Liver (tissue), 9 donors: ENCODE results near the gene CUL3. TPM values are rescaled to one million over a fixed set of nuclear protein-coding genes. Genes with fewer than 3 reads are reported as not detected.
A peak's percentile ranks its signal among the peaks of the same experiment; 100 is the strongest.

Experiments used
- DNase-seq: peaks from one replicate; pipeline ENCODE4 v3.0.0-alpha.2; 2017; ENCODE audit warnings: low spot score
- H3K27ac ChIP-seq, 2 donors: one replicate each; pipeline ENCODE4 v1.7.0; 2013; ENCODE audit warnings: inconsistent platforms in 2 of 2, low read length in 2 of 2, control low read depth in 1 of 2, low read depth in 1 of 2, mild to moderate bottlenecking in 1 of 2
- H3K27me3 ChIP-seq, 4 donors: one replicate each; pipeline versions ENCODE4 v1.6.1 to v1.7.0; 2013; ENCODE audit warnings: low read length in 3 of 4, inconsistent platforms in 1 of 4, mild to moderate bottlenecking in 1 of 4, moderate library complexity in 1 of 4; ENCODE audit not compliant: control insufficient read depth in 4 of 4, insufficient read depth in 4 of 4
- H3K36me3 ChIP-seq, 4 donors: one replicate each; pipeline versions ENCODE4 v1.6.1 to v1.7.0; 2013; ENCODE audit warnings: low read length in 3 of 4, mild to moderate bottlenecking in 3 of 4, low read depth in 1 of 4, moderate library complexity in 1 of 4; ENCODE audit not compliant: control insufficient read depth in 4 of 4, insufficient read depth in 3 of 4
- H3K4me1 ChIP-seq, 4 donors: one replicate each; pipeline versions ENCODE4 v1.6.1 to v1.7.0; 2013; ENCODE audit warnings: low read length in 3 of 4, mild to moderate bottlenecking in 3 of 4, moderate library complexity in 1 of 4; ENCODE audit not compliant: control insufficient read depth in 4 of 4, insufficient read depth in 4 of 4
- H3K4me3 ChIP-seq, 3 donors: one replicate each; pipeline versions ENCODE4 v1.6.1 to v1.7.0; 2013; ENCODE audit warnings: low read length in 3 of 3, control low read depth in 1 of 3, low read depth in 1 of 3, mild to moderate bottlenecking in 1 of 3
- H3K9ac ChIP-seq, 2 donors: one replicate each; pipeline ENCODE4 v1.7.0; 2013; ENCODE audit warnings: low read length in 2 of 2, mild to moderate bottlenecking in 2 of 2, moderate library complexity in 2 of 2, control low read depth in 1 of 2, low read depth in 1 of 2
- H3K9me3 ChIP-seq, 4 donors: one replicate each; pipeline versions ENCODE4 v1.6.1 to v1.7.0; 2013; ENCODE audit warnings: low read length in 3 of 4; ENCODE audit not compliant: control insufficient read depth in 4 of 4
- EGR1 ChIP-seq, 2 donors: IDR thresholded peaks; 2 replicates each; pipeline ENCODE4 v1.6.1; 2016 to 2018; ENCODE audit warnings: antibody characterized with exemption in 2 of 2, low read depth in 2 of 2
- FOXA1 ChIP-seq: IDR thresholded peaks from 2 replicates; pipeline ENCODE4 v1.6.1; 2016; ENCODE audit warnings: antibody characterized with exemption
- FOXA2 ChIP-seq: IDR thresholded peaks from 2 replicates; pipeline ENCODE4 v1.6.1; 2016; ENCODE audit warnings: antibody characterized with exemption
- GABPA ChIP-seq, 2 donors: IDR thresholded peaks in 1 of 2; conservative IDR thresholded peaks in 1 of 2; 2 replicates each; pipeline ENCODE4 v1.6.1; 2016; ENCODE audit warnings: antibody characterized with exemption in 2 of 2, mild to moderate bottlenecking in 1 of 2, moderate library complexity in 1 of 2
- HNF4A ChIP-seq, 2 donors: conservative IDR thresholded peaks; 2 replicates each; pipeline ENCODE4 v1.6.1; 2016; ENCODE audit warnings: antibody characterized with exemption in 2 of 2, mild to moderate bottlenecking in 2 of 2
- HNF4G ChIP-seq: IDR thresholded peaks from 2 replicates; pipeline ENCODE4 v1.6.1; 2016; ENCODE audit warnings: antibody characterized with exemption
- JUND ChIP-seq, 2 donors: IDR thresholded peaks; 2 replicates each; pipeline ENCODE4 v1.6.1; 2016; ENCODE audit warnings: antibody characterized with exemption in 2 of 2
- NR2F2 ChIP-seq: IDR thresholded peaks from 2 replicates; pipeline ENCODE4 v1.6.1; 2016; ENCODE audit warnings: antibody characterized with exemption
- RAD21 ChIP-seq, 2 donors: IDR thresholded peaks; 2 replicates each; pipeline ENCODE4 v1.6.1; 2016; ENCODE audit warnings: antibody characterized with exemption in 2 of 2, mild to moderate bottlenecking in 2 of 2
- RXRA ChIP-seq, 2 donors: IDR thresholded peaks; 2 replicates each; pipeline ENCODE4 v1.6.1; 2017 to 2018; ENCODE audit warnings: antibody characterized with exemption in 2 of 2, mild to moderate bottlenecking in 1 of 2
- SP1 ChIP-seq: IDR thresholded peaks from 2 replicates; pipeline ENCODE4 v1.6.1; 2018; ENCODE audit warnings: antibody characterized with exemption, mild to moderate bottlenecking
- TAF1 ChIP-seq: conservative IDR thresholded peaks from 2 replicates; pipeline ENCODE4 v1.6.1; 2016; ENCODE audit warnings: antibody characterized with exemption, mild to moderate bottlenecking
- YY1 ChIP-seq: IDR thresholded peaks from 2 replicates; pipeline ENCODE4 v1.6.1; 2016; ENCODE audit warnings: antibody characterized with exemption, mild to moderate bottlenecking
- WGBS: extraction: QIAGEN DNeasy Blood & Tissue Kit; methylation state at CpG from one replicate; pipeline ENCODE4 v1.1.7; 2013; 5-methylcytosine and 5-hydroxymethylcytosine counted together
- polyA plus RNA-seq, 2 donors: library from polyadenylated mRNA; stranded (reverse) in 1 of 2; unstranded in 1 of 2; fragments of 200-250 nt in 1 of 2; fragments of >200 nt in 1 of 2; fragmentation: Nextera tagmentation in 1 of 2; extraction: Ambion mirVana in 1 of 2; gene quantifications; one replicate each; pipeline versions ENCODE4 v1.2.1 to v1.2.3, GENCODE V29; 2013 to 2015
- total RNA-seq, 2 donors: library from RNA; depleted of rRNA; stranded (reverse); fragments of >200 nt; gene quantifications; one replicate each; pipeline ENCODE4 v1.2.3, GENCODE V29; 2014
- TF ChIP-seq, protein P1 (sequence below): IDR thresholded peaks from 2 replicates; pipeline ENCODE4 v1.6.1; 2016; ENCODE audit warnings: antibody characterized with exemption
- TF ChIP-seq, protein P2 (sequence below): fragments of 150-350 bp; IDR thresholded peaks from 2 replicates; pipeline ENCODE4 v1.5.1; 2017; ENCODE audit warnings: improper control_type of control experiment, low read depth, low read length; ENCODE audit not compliant: missing input control
- TF ChIP-seq, protein P3 (sequence below): IDR thresholded peaks from 2 replicates; pipeline ENCODE4 v1.6.1; 2016; ENCODE audit warnings: antibody characterized with exemption
- TF ChIP-seq, protein P4 (sequence below): IDR thresholded peaks from 2 replicates; pipeline ENCODE4 v1.6.1; 2016; ENCODE audit warnings: antibody characterized with exemption, mild to moderate bottlenecking
- donor health status: healthy.
- donor health status: healthy.
- donor health status: healthy.
- donor health status: healthy.
- donor health status: healthy.

CUL3 gene
- total and polyA plus RNA-seq, 4 donors, result 24.7 to 48.9 (median 33.1) TPM

DNA sequence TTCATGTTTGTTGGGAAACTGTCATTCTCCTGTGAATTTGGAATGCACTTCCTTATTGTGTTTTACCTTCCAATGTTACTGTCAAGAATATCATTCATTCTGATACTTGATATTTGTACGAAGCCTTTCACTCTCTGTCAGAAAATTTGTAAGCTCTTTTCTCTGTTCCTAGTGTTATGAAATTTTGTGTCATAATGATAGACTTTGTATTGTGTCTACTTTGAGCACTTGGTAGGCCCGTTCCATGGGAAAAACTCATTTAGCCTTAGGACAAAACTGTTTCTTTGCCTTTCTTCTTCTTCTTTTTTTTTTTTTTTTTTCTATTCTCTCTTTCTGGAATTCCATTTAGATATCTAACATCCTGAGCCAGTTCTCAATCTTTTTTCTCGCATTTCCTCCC lies 131.3 kb downstream of the CUL3 start:
- Histone ChIP-seq H3K36me3 (no peaks in the 10 kb centered on the region), H3K27me3 (no peaks in the 10 kb centered on the region), H3K9ac (no peak overlapping the region), H3K27ac (no peak overlapping the region), H3K4me1 (peaks cover 0 to 16% (median 8%) of the 10 kb centered on the region in 4 donors), H3K9me3 (no peaks in the 10 kb centered on the region), H3K4me3 (no peak overlapping the region)
- no peak for DNase-seq
- 71% methylated on average over 3 of the region's 3 CpGs for WGBS
- TF ChIP-seq GABPA (IDR thresholded peaks at IDR 0.05 in 1 of 2, conservative IDR thresholded peaks at IDR 0.05 in 1 of 2), result no peak
- no peak for TF ChIP-seq FOXA2
- TF ChIP-seq YY1, result no peak
- TF ChIP-seq HNF4A (conservative IDR thresholded peaks at IDR 0.05), result peak; percentile 65 to 81
- peak in 1 of 2 donors; percentile 11 for TF ChIP-seq RXRA (IDR thresholded peaks at IDR 0.05)
- TF ChIP-seq, protein P1, sequence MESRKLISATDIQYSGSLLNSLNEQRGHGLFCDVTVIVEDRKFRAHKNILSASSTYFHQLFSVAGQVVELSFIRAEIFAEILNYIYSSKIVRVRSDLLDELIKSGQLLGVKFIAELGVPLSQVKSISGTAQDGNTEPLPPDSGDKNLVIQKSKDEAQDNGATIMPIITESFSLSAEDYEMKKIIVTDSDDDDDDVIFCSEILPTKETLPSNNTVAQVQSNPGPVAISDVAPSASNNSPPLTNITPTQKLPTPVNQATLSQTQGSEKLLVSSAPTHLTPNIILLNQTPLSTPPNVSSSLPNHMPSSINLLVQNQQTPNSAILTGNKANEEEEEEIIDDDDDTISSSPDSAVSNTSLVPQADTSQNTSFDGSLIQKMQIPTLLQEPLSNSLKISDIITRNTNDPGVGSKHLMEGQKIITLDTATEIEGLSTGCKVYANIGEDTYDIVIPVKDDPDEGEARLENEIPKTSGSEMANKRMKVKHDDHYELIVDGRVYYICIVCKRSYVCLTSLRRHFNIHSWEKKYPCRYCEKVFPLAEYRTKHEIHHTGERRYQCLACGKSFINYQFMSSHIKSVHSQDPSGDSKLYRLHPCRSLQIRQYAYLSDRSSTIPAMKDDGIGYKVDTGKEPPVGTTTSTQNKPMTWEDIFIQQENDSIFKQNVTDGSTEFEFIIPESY, result no peak
- no peak for TF ChIP-seq RAD21 (IDR thresholded peaks at IDR 0.05)
- peak; percentile 58 for TF ChIP-seq HNF4G
- TF ChIP-seq NR2F2, result no peak
- TF ChIP-seq SP1, result peak; percentile 45
- TF ChIP-seq JUND (IDR thresholded peaks at IDR 0.05), result no peak
- TF ChIP-seq FOXA1, result no peak
- TF ChIP-seq TAF1, result no peak
- TF ChIP-seq, protein P2, sequence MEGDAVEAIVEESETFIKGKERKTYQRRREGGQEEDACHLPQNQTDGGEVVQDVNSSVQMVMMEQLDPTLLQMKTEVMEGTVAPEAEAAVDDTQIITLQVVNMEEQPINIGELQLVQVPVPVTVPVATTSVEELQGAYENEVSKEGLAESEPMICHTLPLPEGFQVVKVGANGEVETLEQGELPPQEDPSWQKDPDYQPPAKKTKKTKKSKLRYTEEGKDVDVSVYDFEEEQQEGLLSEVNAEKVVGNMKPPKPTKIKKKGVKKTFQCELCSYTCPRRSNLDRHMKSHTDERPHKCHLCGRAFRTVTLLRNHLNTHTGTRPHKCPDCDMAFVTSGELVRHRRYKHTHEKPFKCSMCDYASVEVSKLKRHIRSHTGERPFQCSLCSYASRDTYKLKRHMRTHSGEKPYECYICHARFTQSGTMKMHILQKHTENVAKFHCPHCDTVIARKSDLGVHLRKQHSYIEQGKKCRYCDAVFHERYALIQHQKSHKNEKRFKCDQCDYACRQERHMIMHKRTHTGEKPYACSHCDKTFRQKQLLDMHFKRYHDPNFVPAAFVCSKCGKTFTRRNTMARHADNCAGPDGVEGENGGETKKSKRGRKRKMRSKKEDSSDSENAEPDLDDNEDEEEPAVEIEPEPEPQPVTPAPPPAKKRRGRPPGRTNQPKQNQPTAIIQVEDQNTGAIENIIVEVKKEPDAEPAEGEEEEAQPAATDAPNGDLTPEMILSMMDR, result no peak
- no peak for TF ChIP-seq EGR1 (IDR thresholded peaks at IDR 0.05; ENCODE audit: low read depth in 2 of 2)

DNA sequence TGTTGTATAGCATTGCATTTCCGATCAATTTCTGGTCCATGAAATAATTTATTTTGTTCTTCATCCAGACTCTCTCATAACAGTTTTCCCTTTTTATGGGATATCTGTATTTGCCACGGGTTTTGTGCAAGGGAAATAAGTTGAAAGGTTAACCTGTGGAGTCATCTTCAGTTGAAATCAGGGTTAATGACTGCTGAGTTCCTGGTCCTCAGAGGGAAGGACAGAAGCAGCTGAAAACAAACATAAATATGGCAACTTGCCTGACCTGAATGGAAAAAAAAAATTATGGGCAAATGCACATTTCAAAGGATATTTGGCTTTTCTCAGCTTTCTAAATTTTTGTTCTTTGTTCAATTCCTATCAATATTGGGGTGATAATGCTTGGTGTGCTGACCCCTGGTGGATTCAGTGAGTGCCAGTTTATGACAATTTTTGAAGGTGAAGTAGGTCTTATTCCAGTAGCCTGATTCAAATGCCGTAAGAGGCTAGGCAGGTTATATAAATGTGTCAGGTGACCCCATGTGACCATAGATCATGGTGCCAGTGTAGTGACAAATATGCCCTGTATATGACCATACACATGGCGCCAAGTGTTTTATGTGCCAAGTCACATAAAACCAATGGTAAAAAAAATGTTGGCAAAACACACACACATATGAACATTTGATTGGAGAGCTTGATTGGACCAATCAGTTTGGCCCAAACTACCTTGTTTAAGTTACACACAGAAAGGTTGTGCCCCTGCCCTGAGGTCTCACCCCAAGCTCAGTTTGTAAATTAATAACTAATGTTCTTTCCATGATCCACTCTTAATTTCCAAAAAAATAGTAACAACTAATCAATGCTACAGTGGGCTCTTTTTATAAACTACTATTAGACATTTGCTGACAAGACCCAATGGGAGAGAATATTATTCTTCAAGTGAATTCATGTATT lies 135.7 kb downstream of the CUL3 start:
- Histone ChIP-seq H3K9me3 (no peaks in the 10 kb centered on the region), H3K4me1 (peaks cover 0 to 17% (median 11%) of the 10 kb centered on the region in 4 donors), H3K36me3 (no peaks in the 10 kb centered on the region), H3K4me3 (peak overlapping the region in 1 of 3 donors; percentile 20), H3K9ac (peak overlapping the region in 1 of 2 donors; percentile 73), H3K27me3 (no peaks in the 10 kb centered on the region), H3K27ac (peak overlapping the region; percentile 55 to 82)
- no peak for DNase-seq
- 17% methylated on average over 4 of the region's 4 CpGs for WGBS
- TF ChIP-seq YY1, result peak; percentile 73
- TF ChIP-seq, protein P3, sequence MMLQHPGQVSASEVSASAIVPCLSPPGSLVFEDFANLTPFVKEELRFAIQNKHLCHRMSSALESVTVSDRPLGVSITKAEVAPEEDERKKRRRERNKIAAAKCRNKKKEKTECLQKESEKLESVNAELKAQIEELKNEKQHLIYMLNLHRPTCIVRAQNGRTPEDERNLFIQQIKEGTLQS, result peak; percentile 40
- peak; percentile 36 for TF ChIP-seq TAF1
- peak; percentile 33 to 77 for TF ChIP-seq JUND (IDR thresholded peaks at IDR 0.05)
- peak; percentile 21 for TF ChIP-seq FOXA2
- TF ChIP-seq GABPA (IDR thresholded peaks at IDR 0.05 in 1 of 2, conservative IDR thresholded peaks at IDR 0.05 in 1 of 2), result peak in 1 of 2 donors; percentile 31
- TF ChIP-seq EGR1 (IDR thresholded peaks at IDR 0.05; ENCODE audit: low read depth in 2 of 2), result peak; percentile 33 to 66
- TF ChIP-seq FOXA1, result no peak
- TF ChIP-seq SP1, result peak; percentile 82
- TF ChIP-seq, protein P4, sequence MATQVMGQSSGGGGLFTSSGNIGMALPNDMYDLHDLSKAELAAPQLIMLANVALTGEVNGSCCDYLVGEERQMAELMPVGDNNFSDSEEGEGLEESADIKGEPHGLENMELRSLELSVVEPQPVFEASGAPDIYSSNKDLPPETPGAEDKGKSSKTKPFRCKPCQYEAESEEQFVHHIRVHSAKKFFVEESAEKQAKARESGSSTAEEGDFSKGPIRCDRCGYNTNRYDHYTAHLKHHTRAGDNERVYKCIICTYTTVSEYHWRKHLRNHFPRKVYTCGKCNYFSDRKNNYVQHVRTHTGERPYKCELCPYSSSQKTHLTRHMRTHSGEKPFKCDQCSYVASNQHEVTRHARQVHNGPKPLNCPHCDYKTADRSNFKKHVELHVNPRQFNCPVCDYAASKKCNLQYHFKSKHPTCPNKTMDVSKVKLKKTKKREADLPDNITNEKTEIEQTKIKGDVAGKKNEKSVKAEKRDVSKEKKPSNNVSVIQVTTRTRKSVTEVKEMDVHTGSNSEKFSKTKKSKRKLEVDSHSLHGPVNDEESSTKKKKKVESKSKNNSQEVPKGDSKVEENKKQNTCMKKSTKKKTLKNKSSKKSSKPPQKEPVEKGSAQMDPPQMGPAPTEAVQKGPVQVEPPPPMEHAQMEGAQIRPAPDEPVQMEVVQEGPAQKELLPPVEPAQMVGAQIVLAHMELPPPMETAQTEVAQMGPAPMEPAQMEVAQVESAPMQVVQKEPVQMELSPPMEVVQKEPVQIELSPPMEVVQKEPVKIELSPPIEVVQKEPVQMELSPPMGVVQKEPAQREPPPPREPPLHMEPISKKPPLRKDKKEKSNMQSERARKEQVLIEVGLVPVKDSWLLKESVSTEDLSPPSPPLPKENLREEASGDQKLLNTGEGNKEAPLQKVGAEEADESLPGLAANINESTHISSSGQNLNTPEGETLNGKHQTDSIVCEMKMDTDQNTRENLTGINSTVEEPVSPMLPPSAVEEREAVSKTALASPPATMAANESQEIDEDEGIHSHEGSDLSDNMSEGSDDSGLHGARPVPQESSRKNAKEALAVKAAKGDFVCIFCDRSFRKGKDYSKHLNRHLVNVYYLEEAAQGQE, result peak; percentile 16
- TF ChIP-seq, protein P1, result no peak
- TF ChIP-seq HNF4G, result peak; percentile 21
- peak; percentile 69 for TF ChIP-seq RAD21 (IDR thresholded peaks at IDR 0.05)
- TF ChIP-seq, protein P2, result peak; percentile 44
- peak; percentile 61 to 62 for TF ChIP-seq HNF4A (conservative IDR thresholded peaks at IDR 0.05)
- TF ChIP-seq NR2F2, result peak; percentile 37
